Gastroesophageal sphincter (tissue), 4 donors: ENCODE measurements around the gene NFIX. TPM values are rescaled to one million over a fixed set of nuclear protein-coding genes. Genes with fewer than 3 reads are reported as not detected.
A peak's percentile ranks its signal among the peaks of the same experiment; 100 is the strongest.

Experiments
- ATAC-seq: fragments of 150-250 bp; one replicate; pipeline ENCODE4 v1.9.1; 2016; ENCODE audit warnings: mild to moderate bottlenecking, moderate library complexity
- H3K27ac ChIP-seq, 4 donors: fragments of 200-600 bp; sonication (generic) in 3 of 4; 1 replicate in 3 of 4; 2 replicates in 1 of 4; pipeline ENCODE4 v1.5.1; 2016 to 2019
- H3K27me3 ChIP-seq: fragments of 200-600 bp; sonication (generic); one replicate; pipeline ENCODE4 v1.5.1; 2019
- H3K36me3 ChIP-seq, 2 donors: fragments of 200-600 bp; sonication (generic); one replicate each; pipeline ENCODE4 v1.5.1; 2019; ENCODE audit warnings: control low read depth in 1 of 2
- H3K4me1 ChIP-seq, 3 donors: fragments of 200-600 bp; sonication (generic); 1 replicate in 2 of 3; 2 replicates in 1 of 3; pipeline ENCODE4 v1.5.1; 2016 to 2019; ENCODE audit warnings: control low read depth in 2 of 3
- H3K4me3 ChIP-seq, 2 donors: fragments of 200-600 bp; sonication (generic); one replicate each; pipeline ENCODE4 v1.5.1; 2019; ENCODE audit warnings: mild to moderate bottlenecking in 1 of 2, moderate library complexity in 1 of 2
- H3K9me3 ChIP-seq, 3 donors: fragments of 200-600 bp; sonication (generic); one replicate each; pipeline ENCODE4 v1.5.1; 2017 to 2019; ENCODE audit warnings: control low read depth in 2 of 3
- EP300 ChIP-seq: sonication (generic); formaldehyde crosslinking; IDR thresholded peaks from one replicate; pipeline ENCODE4 v1.6.1; 2017; ENCODE audit warnings: antibody characterized with exemption, mild to moderate bottlenecking
- POLR2A ChIP-seq, 2 donors: fragments of 450-650 bp; IDR thresholded peaks; one replicate each; pipeline ENCODE4 v1.6.1; 2017; ENCODE audit warnings: antibody characterized with exemption in 2 of 2, mild to moderate bottlenecking in 2 of 2, moderate library complexity in 1 of 2
- POLR2AphosphoS5 ChIP-seq: sonication (generic); formaldehyde crosslinking; IDR thresholded peaks from one replicate; pipeline ENCODE4 v1.6.1; 2017; ENCODE audit warnings: antibody characterized with exemption
- WGBS, 2 donors: methylation state at CpG; one replicate each; pipeline ENCODE4 v1.1.5; 2018; ENCODE audit warnings: low coverage in 1 of 2; 5-methylcytosine and 5-hydroxymethylcytosine counted together
- total RNA-seq, 4 donors: library from RNA; depleted of rRNA; stranded (reverse); fragments of >200 nt; gene quantifications; one replicate each; pipeline ENCODE4 v1.1.0, GENCODE V29; 2016
- TF ChIP-seq, protein P1 (sequence below), 4 experiments: fragments of 200-600 bp in 2 of 4; fragments of 450-650 bp in 2 of 4; sonication (generic) in 1 of 4; IDR thresholded peaks; one replicate each; pipeline ENCODE4 v1.5.1; 2017 to 2019; ENCODE audit warnings: antibody characterized with exemption in 4 of 4, mild to moderate bottlenecking in 2 of 4, moderate library complexity in 2 of 4

Gene NFIX
- total RNA-seq, 4 donors from 2014 or later = 44.7 to 145 (median 72.4) TPM

DNA sequence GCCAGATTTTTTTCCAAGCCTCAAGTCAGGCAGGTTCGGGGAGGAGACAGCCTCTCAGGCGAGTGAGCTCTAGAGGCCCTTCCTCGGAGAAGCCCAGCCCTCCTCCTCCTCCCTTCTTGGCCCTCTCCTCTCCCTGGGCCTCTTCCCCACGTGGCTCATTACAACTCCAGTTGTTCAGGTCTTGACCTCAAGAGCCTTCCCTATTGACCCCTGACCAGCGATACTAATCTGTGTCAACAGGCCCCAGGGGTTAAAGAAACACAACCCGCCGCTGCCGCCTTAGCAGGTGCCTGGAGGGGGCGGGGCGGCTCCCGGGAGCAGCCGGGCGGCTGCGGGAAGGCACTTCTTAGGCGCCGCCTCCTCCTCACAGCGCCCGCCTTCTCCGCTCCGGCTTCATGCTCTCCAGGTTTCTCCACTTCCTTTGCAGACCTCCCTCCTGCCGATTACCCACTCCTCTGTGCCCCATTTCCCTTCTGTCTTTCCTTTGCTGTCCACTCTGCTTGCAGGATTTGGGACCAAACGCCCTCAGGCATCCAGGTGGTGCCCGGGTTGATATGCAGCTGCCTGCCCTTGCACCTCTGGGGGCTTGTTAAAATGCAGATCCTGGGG lies 56.4 kb downstream of the NFIX start:
- TF ChIP-seq POLR2A (IDR thresholded peaks at IDR 0.05) = no peak
- no peak for TF ChIP-seq EP300
- TF ChIP-seq POLR2AphosphoS5 = no peak
- TF ChIP-seq, protein P1, sequence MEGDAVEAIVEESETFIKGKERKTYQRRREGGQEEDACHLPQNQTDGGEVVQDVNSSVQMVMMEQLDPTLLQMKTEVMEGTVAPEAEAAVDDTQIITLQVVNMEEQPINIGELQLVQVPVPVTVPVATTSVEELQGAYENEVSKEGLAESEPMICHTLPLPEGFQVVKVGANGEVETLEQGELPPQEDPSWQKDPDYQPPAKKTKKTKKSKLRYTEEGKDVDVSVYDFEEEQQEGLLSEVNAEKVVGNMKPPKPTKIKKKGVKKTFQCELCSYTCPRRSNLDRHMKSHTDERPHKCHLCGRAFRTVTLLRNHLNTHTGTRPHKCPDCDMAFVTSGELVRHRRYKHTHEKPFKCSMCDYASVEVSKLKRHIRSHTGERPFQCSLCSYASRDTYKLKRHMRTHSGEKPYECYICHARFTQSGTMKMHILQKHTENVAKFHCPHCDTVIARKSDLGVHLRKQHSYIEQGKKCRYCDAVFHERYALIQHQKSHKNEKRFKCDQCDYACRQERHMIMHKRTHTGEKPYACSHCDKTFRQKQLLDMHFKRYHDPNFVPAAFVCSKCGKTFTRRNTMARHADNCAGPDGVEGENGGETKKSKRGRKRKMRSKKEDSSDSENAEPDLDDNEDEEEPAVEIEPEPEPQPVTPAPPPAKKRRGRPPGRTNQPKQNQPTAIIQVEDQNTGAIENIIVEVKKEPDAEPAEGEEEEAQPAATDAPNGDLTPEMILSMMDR (IDR thresholded peaks at IDR 0.05) = peak in 2 of 4 experiments; percentile 29 to 32
- peak; percentile 44 for ATAC-seq
- Histone ChIP-seq H3K27ac (peak overlapping the region in 3 of 4 donors; percentile 95 to 98 (median 98)), H3K9me3 (no peaks in the 10 kb centered on the region), H3K4me3 (peak overlapping the region in 1 of 2 donors; percentile 15), H3K36me3 (no peaks in the 10 kb centered on the region), H3K27me3 (no peaks in the 10 kb centered on the region), H3K4me1 (peaks cover 33 to 100% (median 69%) of the 10 kb centered on the region in 3 donors)
- WGBS, 2 donors = 0 to 1% methylated on average over 2 to 23 of the region's 23 CpGs

DNA sequence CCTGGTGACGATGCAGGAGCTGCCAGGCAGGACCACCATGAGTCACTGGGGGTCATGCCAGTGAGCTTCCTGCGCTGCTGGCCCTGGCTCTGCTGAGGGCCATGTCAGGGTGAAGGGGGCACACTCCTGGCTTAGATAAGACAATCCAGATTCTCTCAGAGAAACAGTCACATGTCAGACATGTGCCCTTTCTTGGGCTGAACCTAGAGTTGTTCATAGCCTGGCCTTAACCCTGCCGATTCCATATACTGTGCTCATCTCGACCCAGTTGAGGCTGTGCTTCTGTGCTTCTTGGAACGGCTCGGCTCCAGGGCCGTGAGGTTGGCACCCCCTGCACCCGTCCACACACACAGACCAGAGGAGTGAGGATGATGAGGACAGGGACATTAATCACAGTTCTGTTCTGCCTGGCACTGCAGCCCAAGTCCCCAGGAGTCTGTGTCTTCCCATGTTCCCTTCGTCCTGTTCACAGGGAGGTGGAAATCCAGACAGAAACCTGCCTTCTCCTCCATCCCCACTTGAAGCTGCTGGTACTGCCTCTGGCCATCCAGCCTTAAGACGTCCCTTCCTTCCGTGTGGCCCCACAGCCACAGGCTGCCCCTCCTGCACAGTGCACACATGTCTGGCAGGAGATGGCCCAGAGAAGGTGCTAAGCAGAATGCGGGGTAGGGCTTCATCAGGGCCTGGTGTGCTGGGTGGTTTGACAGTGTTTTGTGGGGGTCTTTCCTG lies 57.3 kb downstream of the NFIX start:
- peak overlapping the region; percentile 95 to 98 (median 97) for H3K27ac ChIP-seq
- H3K36me3 ChIP-seq = no peaks in the 10 kb centered on the region
- TF ChIP-seq, protein P1 (IDR thresholded peaks at IDR 0.05) = no peak
- TF ChIP-seq POLR2AphosphoS5 (no peak), EP300 (no peak), POLR2A (IDR thresholded peaks at IDR 0.05) (no peak)
- ATAC-seq = no peak
- no peaks in the 10 kb centered on the region for H3K9me3 ChIP-seq
- H3K27me3 ChIP-seq = no peaks in the 10 kb centered on the region
- 15 to 36% methylated on average over 2 to 3 of the region's 12 CpGs for WGBS, 2 donors
- peak overlapping the region in 1 of 2 donors; percentile 15 for H3K4me3 ChIP-seq
- peaks cover 43 to 100% (median 75%) of the 10 kb centered on the region in 3 donors for H3K4me1 ChIP-seq

DNA sequence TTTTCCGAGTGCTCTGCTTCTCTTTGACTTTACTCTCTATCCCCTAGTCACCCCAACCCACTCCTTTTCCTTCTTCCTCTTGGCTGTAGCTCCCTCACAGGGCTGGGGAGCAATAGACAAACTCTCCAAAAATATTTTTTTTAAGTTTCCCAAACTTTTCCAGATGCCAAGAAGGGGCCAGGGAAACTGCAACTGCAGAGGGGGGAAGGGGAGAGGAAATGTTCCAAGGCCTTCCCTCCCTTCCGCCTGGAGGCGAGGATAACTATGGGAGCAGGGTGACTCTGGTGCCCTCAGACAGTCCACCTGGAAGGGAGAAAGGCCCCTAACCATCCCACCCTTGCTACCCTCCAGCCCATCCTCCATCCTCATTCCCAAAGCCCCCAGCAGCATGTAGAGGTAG lies 58.0 kb downstream of the NFIX start:
- no peaks in the 10 kb centered on the region for H3K36me3 ChIP-seq
- H3K4me3 ChIP-seq = no peak overlapping the region
- peak overlapping the region; percentile 95 to 98 (median 97) for H3K27ac ChIP-seq
- no peaks in the 10 kb centered on the region for H3K27me3 ChIP-seq
- TF ChIP-seq POLR2A (IDR thresholded peaks at IDR 0.05) = no peak
- TF ChIP-seq, protein P1 (IDR thresholded peaks at IDR 0.05) = no peak
- no peak for TF ChIP-seq EP300
- TF ChIP-seq POLR2AphosphoS5 = no peak
- no peak for ATAC-seq
- WGBS, 2 donors = 18 to 30% methylated on average over 2 to 3 of the region's 3 CpGs
- no peaks in the 10 kb centered on the region for H3K9me3 ChIP-seq
- peaks cover 46 to 100% (median 82%) of the 10 kb centered on the region in 3 donors for H3K4me1 ChIP-seq

DNA sequence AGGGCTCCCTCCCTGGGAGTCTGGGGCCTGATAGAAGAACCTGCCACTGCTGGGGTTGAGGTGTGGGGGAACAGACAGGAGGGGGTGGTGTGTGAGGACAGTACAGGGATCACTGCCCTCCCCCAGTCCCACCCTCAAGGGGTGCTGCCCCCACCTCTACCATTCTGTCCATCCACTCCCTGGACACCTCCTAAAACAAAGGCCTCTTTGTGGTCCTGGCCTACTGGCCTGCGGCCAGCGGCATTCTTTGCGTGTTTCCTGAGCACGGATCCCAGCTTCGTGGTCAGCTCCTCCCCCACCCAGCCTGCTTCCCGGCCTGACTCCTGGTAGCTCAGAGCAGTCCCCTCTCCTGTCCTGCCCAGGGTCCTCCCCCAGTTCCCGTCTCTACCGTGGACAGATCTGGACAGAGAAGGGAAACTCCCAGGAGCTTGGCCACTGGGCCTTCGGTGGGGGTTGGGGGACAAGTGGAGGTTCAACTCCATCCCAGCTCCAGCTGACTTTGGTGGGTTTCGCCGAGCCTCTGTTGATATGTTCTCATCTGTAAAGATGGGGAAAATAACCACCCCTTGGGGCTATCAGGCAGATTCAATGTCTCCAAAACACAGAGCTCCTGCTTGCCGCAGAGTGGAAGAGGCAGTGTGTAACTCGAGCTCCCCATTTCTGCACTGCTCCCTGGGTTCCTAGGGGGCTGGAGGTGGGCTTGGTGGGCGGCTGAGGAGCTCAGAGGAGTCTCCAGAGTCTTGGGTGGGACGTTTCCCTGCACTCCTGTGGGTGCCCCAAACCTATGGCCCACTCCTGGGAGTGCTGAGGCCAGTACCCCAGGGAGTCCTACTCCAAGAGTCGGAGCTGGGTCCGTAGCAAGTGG lies 58.7 kb downstream of the NFIX start:
- H3K9me3 ChIP-seq = no peaks in the 10 kb centered on the region
- peak overlapping the region; percentile 95 to 98 (median 97) for H3K27ac ChIP-seq
- peak overlapping the region in 1 of 2 donors; percentile 37 for H3K4me3 ChIP-seq
- no peaks in the 10 kb centered on the region for H3K36me3 ChIP-seq
- H3K4me1 ChIP-seq = peaks cover 48 to 100% (median 89%) of the 10 kb centered on the region in 3 donors
- peak; percentile 56 for TF ChIP-seq POLR2AphosphoS5
- TF ChIP-seq, protein P1 (IDR thresholded peaks at IDR 0.05) = no peak
- peak; percentile 69 for ATAC-seq
- no peaks in the 10 kb centered on the region for H3K27me3 ChIP-seq
- WGBS, 2 donors = 20 to 50% methylated on average over 1 to 2 of the region's 17 CpGs
